Measurements from ENCODE around the gene CCDC180. TPM values are rescaled to one million over a fixed set of nuclear protein-coding genes. Genes with fewer than 3 reads are reported as not detected.

Gene CCDC180
- total RNA-seq, 2 experiments from 2014 or later: 2.6 to 4.6 TPM

GRCh38 chr9:97299809-97300414 lies 7.5 kb upstream of the CCDC180 start:
- POLR2A ChIA-PET: no interaction called here
- Mint-ChIP-seq H3K4me3 (no peak overlapping the region), H3K4me1 (no peaks in the 10 kb centered on the region), H3K9me3 (peaks cover 15% of the 10 kb centered on the region), H3K36me3 (ENCODE audit: low read depth) (no peaks in the 10 kb centered on the region), H3K27me3 (peaks cover 1% of the 10 kb centered on the region), H3K27ac (no peak overlapping the region)
- DNase-seq: no peak
- CTCF ChIA-PET: interaction anchor here (0.7 kb wide), 1 partner anchor 36 kb away, joined by 3 read pairs; no protein-coding TSS in a partner anchor

GRCh38 chr9:97300586-97300985 lies 6.9 kb upstream of the CCDC180 start:
- CTCF ChIA-PET: interaction anchor here (1.4 kb wide), 1 partner anchor 41 kb away, joined by 3 read pairs; no protein-coding TSS in a partner anchor
- POLR2A ChIA-PET: no interaction called here
- Mint-ChIP-seq H3K36me3 (ENCODE audit: low read depth) (no peaks in the 10 kb centered on the region), H3K4me1 (no peaks in the 10 kb centered on the region), H3K4me3 (no peak overlapping the region), H3K27me3 (peaks cover 1% of the 10 kb centered on the region), H3K9me3 (peaks cover 15% of the 10 kb centered on the region), H3K27ac (no peak overlapping the region)
- no peak for DNase-seq

- peaks cover 5% of the 10 kb centered on the region for H3K27me3 Mint-ChIP-seq
- no peak overlapping the region for H3K4me3 Mint-ChIP-seq
- no peak overlapping the region for H3K27ac Mint-ChIP-seq
- POLR2A ChIA-PET: no interaction called here
- DNase-seq: no peak
- peaks cover 15% of the 10 kb centered on the region for H3K9me3 Mint-ChIP-seq
- CTCF ChIA-PET: no interaction called here
- H3K4me1 Mint-ChIP-seq: no peaks in the 10 kb centered on the region
- no peaks in the 10 kb centered on the region for H3K36me3 Mint-ChIP-seq (ENCODE audit: low read depth)
Measured at GRCh38 chr9:97301974-97302373, 5.5 kb upstream of the CCDC180 start.

- Mint-ChIP-seq H3K9me3 (peaks cover 9% of the 10 kb centered on the region), H3K4me3 (no peak overlapping the region), H3K36me3 (ENCODE audit: low read depth) (no peaks in the 10 kb centered on the region), H3K4me1 (no peaks in the 10 kb centered on the region), H3K27ac (no peak overlapping the region), H3K27me3 (peaks cover 5% of the 10 kb centered on the region)
- CTCF ChIA-PET: no interaction called here
- POLR2A ChIA-PET: no interaction called here
- no peak for DNase-seq
Measured at GRCh38 chr9:97304586-97304985, 2.9 kb upstream of the CCDC180 start.

GRCh38 chr9:97305501-97306298 lies 1.8 kb upstream of the CCDC180 start:
- Mint-ChIP-seq H3K9me3 (peaks cover 9% of the 10 kb centered on the region), H3K4me1 (no peaks in the 10 kb centered on the region), H3K27me3 (peaks cover 5% of the 10 kb centered on the region), H3K36me3 (ENCODE audit: low read depth) (no peaks in the 10 kb centered on the region), H3K4me3 (no peak overlapping the region), H3K27ac (no peak overlapping the region)
- CTCF ChIA-PET: no interaction called here
- POLR2A ChIA-PET: no interaction called here
- DNase-seq: no peak

- no peak for DNase-seq
- Mint-ChIP-seq H3K36me3 (ENCODE audit: low read depth) (no peaks in the 10 kb centered on the region), H3K4me3 (no peak overlapping the region), H3K27me3 (peaks cover 5% of the 10 kb centered on the region), H3K27ac (no peak overlapping the region), H3K4me1 (no peaks in the 10 kb centered on the region), H3K9me3 (peaks cover 4% of the 10 kb centered on the region)
- CTCF ChIA-PET: no interaction called here
- POLR2A ChIA-PET: no interaction called here
Measured at GRCh38 chr9:97307091-97307490, 368 bp upstream of the CCDC180 start.

GRCh38 chr9:97309260-97309659 lies 1.8 kb downstream of the CCDC180 start:
- Mint-ChIP-seq H3K9me3 (peaks cover 2% of the 10 kb centered on the region), H3K27ac (no peak overlapping the region), H3K4me1 (no peaks in the 10 kb centered on the region), H3K4me3 (no peak overlapping the region), H3K36me3 (ENCODE audit: low read depth) (no peaks in the 10 kb centered on the region), H3K27me3 (peaks cover 5% of the 10 kb centered on the region)
- ChIA-PET CTCF (no interaction called here), POLR2A (no interaction called here)
- DNase-seq: no peak

GRCh38 chr9:97310023-97310422 lies 2.6 kb downstream of the CCDC180 start:
- no peaks in the 10 kb centered on the region for H3K9me3 Mint-ChIP-seq
- POLR2A ChIA-PET: no interaction called here
- H3K4me3 Mint-ChIP-seq: no peak overlapping the region
- DNase-seq: no peak
- no peaks in the 10 kb centered on the region for H3K4me1 Mint-ChIP-seq
- H3K27ac Mint-ChIP-seq: no peak overlapping the region
- CTCF ChIA-PET: no interaction called here
- no peaks in the 10 kb centered on the region for H3K36me3 Mint-ChIP-seq (ENCODE audit: low read depth)
- H3K27me3 Mint-ChIP-seq: peaks cover 4% of the 10 kb centered on the region

- Mint-ChIP-seq H3K4me3 (no peak overlapping the region), H3K36me3 (ENCODE audit: low read depth) (no peaks in the 10 kb centered on the region), H3K27ac (no peak overlapping the region), H3K4me1 (no peaks in the 10 kb centered on the region), H3K27me3 (peaks cover 2% of the 10 kb centered on the region), H3K9me3 (no peaks in the 10 kb centered on the region)
- CTCF ChIA-PET: no interaction called here
- POLR2A ChIA-PET: no interaction called here
- DNase-seq: no peak
Measured at GRCh38 chr9:97310896-97311295, 3.4 kb downstream of the CCDC180 start.

GRCh38 chr9:97311798-97312500 lies 4.5 kb downstream of the CCDC180 start:
- H3K4me3 Mint-ChIP-seq: no peak overlapping the region
- no peaks in the 10 kb centered on the region for H3K27me3 Mint-ChIP-seq
- H3K4me1 Mint-ChIP-seq: no peaks in the 10 kb centered on the region
- CTCF ChIA-PET: interaction anchor here (0.5 kb wide), 1 partner anchor 22 kb away, joined by 3 read pairs; no protein-coding TSS in a partner anchor
- no peak for DNase-seq
- no peaks in the 10 kb centered on the region for H3K9me3 Mint-ChIP-seq
- H3K27ac Mint-ChIP-seq: peak overlapping the region; percentile 38
- POLR2A ChIA-PET: no interaction called here
- H3K36me3 Mint-ChIP-seq (ENCODE audit: low read depth): no peaks in the 10 kb centered on the region

GRCh38 chr9:97312556-97312955 lies 5.1 kb downstream of the CCDC180 start:
- CTCF ChIA-PET: no interaction called here
- POLR2A ChIA-PET: no interaction called here
- H3K36me3 Mint-ChIP-seq (ENCODE audit: low read depth): no peaks in the 10 kb centered on the region
- no peaks in the 10 kb centered on the region for H3K4me1 Mint-ChIP-seq
- no peaks in the 10 kb centered on the region for H3K27me3 Mint-ChIP-seq
- DNase-seq: no peak
- no peaks in the 10 kb centered on the region for H3K9me3 Mint-ChIP-seq
- H3K4me3 Mint-ChIP-seq: no peak overlapping the region
- no peak overlapping the region for H3K27ac Mint-ChIP-seq

GRCh38 chr9:97313243-97313642 lies 5.8 kb downstream of the CCDC180 start:
- ChIA-PET CTCF (no interaction called here), POLR2A (no interaction called here)
- H3K36me3 Mint-ChIP-seq (ENCODE audit: low read depth): no peaks in the 10 kb centered on the region
- H3K27ac Mint-ChIP-seq: no peak overlapping the region
- no peak overlapping the region for H3K4me3 Mint-ChIP-seq
- no peak for DNase-seq
- H3K4me1 Mint-ChIP-seq: no peaks in the 10 kb centered on the region
- H3K9me3 Mint-ChIP-seq: no peaks in the 10 kb centered on the region
- H3K27me3 Mint-ChIP-seq: no peaks in the 10 kb centered on the region

GRCh38 chr9:97313746-97314145 lies 6.3 kb downstream of the CCDC180 start:
- DNase-seq: no peak
- ChIA-PET CTCF (no interaction called here), POLR2A (no interaction called here)
- no peak overlapping the region for H3K4me3 Mint-ChIP-seq
- H3K36me3 Mint-ChIP-seq (ENCODE audit: low read depth): no peaks in the 10 kb centered on the region
- no peaks in the 10 kb centered on the region for H3K9me3 Mint-ChIP-seq
- H3K27ac Mint-ChIP-seq: no peak overlapping the region
- no peaks in the 10 kb centered on the region for H3K27me3 Mint-ChIP-seq
- peaks cover 2% of the 10 kb centered on the region for H3K4me1 Mint-ChIP-seq
